ENCODE results near the gene JCAD. TPM values are rescaled to one million over a fixed set of nuclear protein-coding genes. Genes with fewer than 3 reads are reported as not detected.

Gene JCAD
- total and polyA plus RNA-seq, 2 experiments from 2014 or later = 0.78 to 2.1 TPM

DNA sequence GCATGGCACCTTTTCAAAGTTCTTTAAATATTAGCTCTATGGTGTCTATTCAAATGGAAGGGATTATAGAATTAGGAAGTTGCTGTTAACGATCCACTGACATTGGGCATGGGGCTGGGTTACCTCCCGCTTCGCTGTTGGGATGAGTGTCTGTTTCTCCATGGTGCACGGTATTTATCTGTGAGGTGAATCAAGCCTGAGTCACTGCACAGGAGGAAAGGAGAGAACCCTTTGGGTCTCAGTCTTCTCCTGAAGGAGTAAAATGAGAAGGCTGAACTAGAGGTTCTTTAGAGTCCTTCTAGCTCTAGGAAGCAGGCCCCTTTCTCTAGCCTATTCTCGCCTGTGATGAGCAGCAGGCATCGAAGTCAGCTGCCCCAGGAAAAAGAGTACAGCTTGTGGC is 7.3 kb downstream of the JCAD start:
- no peaks in the 10 kb centered on the region for H3K79me2 ChIP-seq (replicated peaks; ENCODE audit: insufficient read depth)
- H3K36me3 ChIP-seq (ENCODE audit: insufficient read depth) = no peaks in the 10 kb centered on the region
- Mint-ChIP-seq H3K27me3 (ENCODE audit: insufficient read depth, low read depth, poor library complexity) (peaks cover 8% of the 10 kb centered on the region), H3K27ac (no peak overlapping the region), H3K4me3 (no peak overlapping the region), H3K4me1 (peaks cover 33% of the 10 kb centered on the region), H3K36me3 (ENCODE audit: low read depth) (no peaks in the 10 kb centered on the region), H3K9me3 (no peaks in the 10 kb centered on the region)
- H3K9me2 ChIP-seq (ENCODE audit: insufficient read depth) = no peaks in the 10 kb centered on the region
- ATAC-seq (no peak), DNase-seq (ENCODE audit: low spot score) (no peak)
- no peak overlapping the region for H2AFZ ChIP-seq
- H3K4me3 ChIP-seq = no peak overlapping the region
- H3K4me2 ChIP-seq = no peak overlapping the region
- H3K27ac ChIP-seq (ENCODE audit: low read depth) = no peak overlapping the region
- H3K27me3 ChIP-seq (ENCODE audit: insufficient read depth) = peaks cover under 1% of the 10 kb centered on the region; the same call in 1 of the 2 replicates
- peaks cover 19% of the 10 kb centered on the region for H3K4me1 ChIP-seq (ENCODE audit: insufficient read depth)
- no peaks in the 10 kb centered on the region for H3F3A ChIP-seq (replicated peaks; ENCODE audit: low read depth)
- no peak for TF ChIP-seq EZH2phosphoT487 (IDR thresholded peaks at IDR 0.05; ENCODE audit: unreplicated experiment)
- TF ChIP-seq, protein P1, sequence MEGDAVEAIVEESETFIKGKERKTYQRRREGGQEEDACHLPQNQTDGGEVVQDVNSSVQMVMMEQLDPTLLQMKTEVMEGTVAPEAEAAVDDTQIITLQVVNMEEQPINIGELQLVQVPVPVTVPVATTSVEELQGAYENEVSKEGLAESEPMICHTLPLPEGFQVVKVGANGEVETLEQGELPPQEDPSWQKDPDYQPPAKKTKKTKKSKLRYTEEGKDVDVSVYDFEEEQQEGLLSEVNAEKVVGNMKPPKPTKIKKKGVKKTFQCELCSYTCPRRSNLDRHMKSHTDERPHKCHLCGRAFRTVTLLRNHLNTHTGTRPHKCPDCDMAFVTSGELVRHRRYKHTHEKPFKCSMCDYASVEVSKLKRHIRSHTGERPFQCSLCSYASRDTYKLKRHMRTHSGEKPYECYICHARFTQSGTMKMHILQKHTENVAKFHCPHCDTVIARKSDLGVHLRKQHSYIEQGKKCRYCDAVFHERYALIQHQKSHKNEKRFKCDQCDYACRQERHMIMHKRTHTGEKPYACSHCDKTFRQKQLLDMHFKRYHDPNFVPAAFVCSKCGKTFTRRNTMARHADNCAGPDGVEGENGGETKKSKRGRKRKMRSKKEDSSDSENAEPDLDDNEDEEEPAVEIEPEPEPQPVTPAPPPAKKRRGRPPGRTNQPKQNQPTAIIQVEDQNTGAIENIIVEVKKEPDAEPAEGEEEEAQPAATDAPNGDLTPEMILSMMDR (conservative IDR thresholded peaks at IDR 0.05; ENCODE audit: low read depth in 2 of 2) = no peak
- TF ChIP-seq STAT1 (IDR thresholded peaks at IDR 0.05; ENCODE audit: unreplicated experiment) = no peak
- no peak for TF ChIP-seq POLR2AphosphoS5 (IDR thresholded peaks at IDR 0.05; ENCODE audit: low read depth)
- no peaks in the 10 kb centered on the region for H4K20me1 ChIP-seq (replicated peaks; ENCODE audit: insufficient read depth)

DNA sequence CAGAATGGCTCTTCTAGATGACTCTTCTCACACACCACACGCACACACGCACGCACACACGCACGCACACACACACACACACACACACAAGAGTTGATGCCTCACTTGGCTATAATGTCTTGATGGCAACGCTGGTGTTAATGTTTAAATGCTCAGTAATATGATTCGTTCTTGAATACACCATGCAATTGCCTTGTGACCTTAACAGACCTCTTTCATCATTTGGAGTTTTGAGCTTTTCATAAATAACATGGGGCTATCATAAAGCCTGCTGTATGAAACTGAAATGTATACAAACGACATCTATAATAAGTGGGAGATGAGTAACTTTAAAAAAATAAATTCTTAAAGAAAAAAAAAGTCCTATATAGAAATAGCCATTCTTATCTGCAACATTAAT is 8.2 kb downstream of the JCAD start:
- H3K4me3 Mint-ChIP-seq = no peak overlapping the region
- DNase-seq (ENCODE audit: low spot score) = no peak
- no peaks in the 10 kb centered on the region for H3K9me3 Mint-ChIP-seq
- no peaks in the 10 kb centered on the region for H3K36me3 ChIP-seq (ENCODE audit: insufficient read depth)
- no peaks in the 10 kb centered on the region for H3K79me2 ChIP-seq (replicated peaks; ENCODE audit: insufficient read depth)
- no peaks in the 10 kb centered on the region for H3F3A ChIP-seq (replicated peaks; ENCODE audit: low read depth)
- H3K36me3 Mint-ChIP-seq (ENCODE audit: low read depth) = no peaks in the 10 kb centered on the region
- H3K4me1 Mint-ChIP-seq = peaks cover 27% of the 10 kb centered on the region
- H3K4me2 ChIP-seq = no peak overlapping the region
- no peaks in the 10 kb centered on the region for H3K9me2 ChIP-seq (ENCODE audit: insufficient read depth)
- H4K20me1 ChIP-seq (replicated peaks; ENCODE audit: insufficient read depth) = no peaks in the 10 kb centered on the region
- ATAC-seq = no peak
- no peak overlapping the region for H3K27ac Mint-ChIP-seq
- TF ChIP-seq, protein P1 (conservative IDR thresholded peaks at IDR 0.05; ENCODE audit: low read depth in 2 of 2) = no peak
- TF ChIP-seq ZNF114 (CRISPR knock-in tag; IDR thresholded peaks at IDR 0.05) (no peak), CREB1 (CRISPR knock-in tag; IDR thresholded peaks at IDR 0.05; ENCODE audit: low read depth) (no peak), STAT1 (IDR thresholded peaks at IDR 0.05; ENCODE audit: unreplicated experiment) (no peak), EZH2 (IDR thresholded peaks at IDR 0.05; ENCODE audit: low read depth, unreplicated experiment) (no peak), NANOG (IDR thresholded peaks at IDR 0.05; ENCODE audit: borderline replicate concordance) (no peak), ZNF331 (CRISPR knock-in tag; IDR thresholded peaks at IDR 0.05; ENCODE audit: low read depth) (no peak), POLR2AphosphoS5 (IDR thresholded peaks at IDR 0.05; ENCODE audit: low read depth) (no peak)
- TF ChIP-seq, protein P2, sequence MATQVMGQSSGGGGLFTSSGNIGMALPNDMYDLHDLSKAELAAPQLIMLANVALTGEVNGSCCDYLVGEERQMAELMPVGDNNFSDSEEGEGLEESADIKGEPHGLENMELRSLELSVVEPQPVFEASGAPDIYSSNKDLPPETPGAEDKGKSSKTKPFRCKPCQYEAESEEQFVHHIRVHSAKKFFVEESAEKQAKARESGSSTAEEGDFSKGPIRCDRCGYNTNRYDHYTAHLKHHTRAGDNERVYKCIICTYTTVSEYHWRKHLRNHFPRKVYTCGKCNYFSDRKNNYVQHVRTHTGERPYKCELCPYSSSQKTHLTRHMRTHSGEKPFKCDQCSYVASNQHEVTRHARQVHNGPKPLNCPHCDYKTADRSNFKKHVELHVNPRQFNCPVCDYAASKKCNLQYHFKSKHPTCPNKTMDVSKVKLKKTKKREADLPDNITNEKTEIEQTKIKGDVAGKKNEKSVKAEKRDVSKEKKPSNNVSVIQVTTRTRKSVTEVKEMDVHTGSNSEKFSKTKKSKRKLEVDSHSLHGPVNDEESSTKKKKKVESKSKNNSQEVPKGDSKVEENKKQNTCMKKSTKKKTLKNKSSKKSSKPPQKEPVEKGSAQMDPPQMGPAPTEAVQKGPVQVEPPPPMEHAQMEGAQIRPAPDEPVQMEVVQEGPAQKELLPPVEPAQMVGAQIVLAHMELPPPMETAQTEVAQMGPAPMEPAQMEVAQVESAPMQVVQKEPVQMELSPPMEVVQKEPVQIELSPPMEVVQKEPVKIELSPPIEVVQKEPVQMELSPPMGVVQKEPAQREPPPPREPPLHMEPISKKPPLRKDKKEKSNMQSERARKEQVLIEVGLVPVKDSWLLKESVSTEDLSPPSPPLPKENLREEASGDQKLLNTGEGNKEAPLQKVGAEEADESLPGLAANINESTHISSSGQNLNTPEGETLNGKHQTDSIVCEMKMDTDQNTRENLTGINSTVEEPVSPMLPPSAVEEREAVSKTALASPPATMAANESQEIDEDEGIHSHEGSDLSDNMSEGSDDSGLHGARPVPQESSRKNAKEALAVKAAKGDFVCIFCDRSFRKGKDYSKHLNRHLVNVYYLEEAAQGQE (IDR thresholded peaks at IDR 0.05; ENCODE audit: unreplicated experiment) = no peak
- H3K27me3 Mint-ChIP-seq (ENCODE audit: insufficient read depth, low read depth, poor library complexity) = peaks cover 7% of the 10 kb centered on the region
- H3K4me3 ChIP-seq = no peak overlapping the region
- no peaks in the 10 kb centered on the region for H3K27me3 ChIP-seq (ENCODE audit: insufficient read depth)
- no peak overlapping the region for H2AFZ ChIP-seq
- H3K27ac ChIP-seq (ENCODE audit: low read depth) = no peak overlapping the region
- peaks cover 14% of the 10 kb centered on the region; the same call in 1 of the 2 replicates for H3K4me1 ChIP-seq (ENCODE audit: insufficient read depth)

All from GM23338 (cell line).